HG03064 (cell line): ENCODE data around the gene SCFD2.

Experiments used
- ATAC-seq: cut with Tn5 transposase; IDR thresholded peaks from one replicate; pipeline ENCODE4 v1.9.1; 2021; ENCODE audit warnings: low read depth; ENCODE audit not compliant: unreplicated experiment

SCFD2 gene

DNA sequence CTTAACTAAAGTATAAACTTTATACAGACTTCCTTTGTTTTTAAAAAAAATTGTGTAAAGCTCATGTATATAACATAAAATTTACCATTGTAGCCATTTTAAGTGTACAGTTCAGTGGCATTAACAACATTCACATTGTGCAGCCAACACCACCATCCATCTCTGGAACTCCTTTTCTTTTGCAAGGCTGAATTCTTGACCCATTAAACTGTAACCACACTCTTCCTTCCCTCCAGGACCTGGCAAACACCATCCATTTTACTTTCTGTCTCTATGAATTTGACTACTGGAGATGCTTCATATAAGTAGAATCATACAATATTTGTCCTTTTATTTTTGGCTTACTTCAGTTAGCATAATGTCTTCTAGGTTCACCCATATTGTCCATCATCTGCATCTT is 399.1 kb downstream of the SCFD2 start:
- ATAC-seq, result no peak

DNA sequence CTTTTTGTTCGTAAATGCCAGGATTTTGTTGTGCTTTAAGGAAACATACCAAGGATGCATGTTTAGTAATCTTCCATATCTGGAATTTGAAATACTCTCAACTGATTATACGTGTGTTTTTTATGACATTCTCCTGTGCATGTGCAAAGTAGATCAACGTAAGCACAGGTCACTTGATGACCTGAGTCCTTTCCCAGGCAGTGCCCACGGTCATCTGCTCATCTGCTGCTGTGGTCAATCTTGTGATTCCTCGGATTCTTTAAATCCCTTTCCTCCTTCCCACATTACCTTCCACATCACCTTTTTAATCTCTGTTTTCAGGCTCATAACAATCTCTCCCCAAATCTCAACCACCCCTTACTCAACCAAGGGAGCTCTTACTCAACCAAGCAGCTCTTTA is 399.7 kb downstream of the SCFD2 start:
- ATAC-seq, result no peak

DNA sequence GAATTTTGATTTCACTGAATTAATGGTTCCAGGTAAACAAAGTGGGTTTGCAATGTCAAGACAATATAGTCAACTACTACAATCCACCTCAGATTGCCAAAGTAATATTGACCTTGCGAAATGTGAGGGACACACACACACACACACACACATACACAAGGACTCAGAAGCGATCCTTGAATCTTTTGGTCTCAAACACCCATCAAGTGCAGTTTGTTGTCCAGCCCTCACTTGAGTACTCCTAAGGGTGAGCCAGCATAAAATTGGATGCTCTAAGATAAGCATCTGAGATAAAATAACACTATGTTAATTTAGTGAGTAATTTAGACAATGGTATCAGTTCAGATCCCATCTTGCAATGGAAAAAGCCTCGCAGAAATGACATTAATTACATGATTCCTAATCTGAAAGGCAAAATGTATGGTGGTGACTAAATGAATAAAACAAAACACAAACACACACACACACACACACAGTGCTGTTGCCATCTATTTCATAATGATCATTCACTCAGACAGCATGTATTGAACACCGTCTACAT is 401.2 kb downstream of the SCFD2 start:
- no peak for ATAC-seq

DNA sequence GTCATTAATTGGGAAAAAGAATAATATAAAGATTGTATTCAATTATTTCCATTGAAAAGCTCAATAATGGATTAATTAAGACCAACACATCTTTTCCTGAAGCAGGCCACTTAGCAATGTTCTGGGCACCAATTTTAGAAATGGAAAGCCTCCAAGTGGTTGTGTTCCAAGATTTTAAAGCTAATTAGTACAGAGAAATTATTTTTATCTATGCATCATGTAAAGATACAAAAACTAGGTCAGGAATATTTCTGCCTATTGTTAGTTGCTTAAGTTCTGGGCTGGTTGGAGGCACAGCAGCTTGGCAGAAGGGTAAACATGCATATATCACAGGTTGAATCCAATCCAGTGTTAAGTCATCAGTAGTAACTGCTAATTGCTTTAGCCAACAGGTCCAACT is 401.9 kb downstream of the SCFD2 start:
- no peak for ATAC-seq

DNA sequence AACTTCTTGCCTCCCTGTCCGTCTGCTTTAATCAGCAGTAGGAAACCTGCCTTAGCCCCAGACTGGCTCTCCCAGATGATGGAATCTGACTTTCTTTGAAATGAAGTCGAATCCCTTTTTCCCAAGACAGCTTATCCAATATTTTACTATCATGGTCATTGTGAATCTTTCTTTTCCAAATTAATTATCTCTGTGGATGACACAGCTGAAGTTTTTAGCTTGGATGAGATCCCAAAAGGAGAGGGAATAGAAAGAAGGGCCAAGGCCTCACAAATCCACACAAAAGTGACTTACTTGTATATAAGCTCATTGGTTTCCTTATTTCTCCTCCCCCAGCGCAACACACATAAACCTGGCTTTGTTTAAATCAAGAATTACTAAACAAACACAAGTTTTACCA is 403.1 kb downstream of the SCFD2 start:
- ATAC-seq, result no peak

DNA sequence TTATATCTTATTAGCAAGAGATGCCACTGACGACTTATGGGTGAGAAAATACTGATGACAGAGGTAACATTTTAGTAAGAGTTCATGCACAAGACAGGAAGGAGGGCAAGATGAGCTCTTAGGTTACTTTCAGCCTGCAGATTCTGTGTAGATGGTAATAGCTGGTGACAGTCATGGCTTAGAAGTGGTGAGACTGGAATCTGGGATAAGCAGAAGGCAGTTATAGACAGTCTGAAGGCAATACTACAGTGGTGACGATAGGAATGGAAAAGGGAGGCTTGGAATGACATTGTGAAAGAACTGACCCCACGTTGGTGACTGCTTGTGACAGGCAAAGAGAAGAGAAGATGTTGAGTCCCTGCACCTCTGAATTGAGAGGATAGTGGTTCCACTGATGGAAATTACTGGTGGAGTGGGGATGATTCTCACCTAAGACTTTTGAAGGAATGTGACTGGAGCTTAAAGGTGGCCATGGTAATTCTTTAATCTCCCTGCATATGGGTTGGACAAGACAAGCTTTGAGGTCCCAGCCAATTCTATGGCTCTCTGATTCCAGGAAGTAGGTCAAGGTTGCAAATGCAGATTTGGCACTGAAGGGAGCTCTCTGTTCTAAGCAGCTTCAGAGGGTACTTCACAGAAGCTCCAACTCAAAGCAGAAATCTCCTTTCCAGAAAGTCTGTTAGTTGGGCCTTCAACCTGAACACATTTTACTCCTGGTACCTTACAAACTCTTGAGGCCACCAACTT is 404.0 kb downstream of the SCFD2 start:
- no peak for ATAC-seq

DNA sequence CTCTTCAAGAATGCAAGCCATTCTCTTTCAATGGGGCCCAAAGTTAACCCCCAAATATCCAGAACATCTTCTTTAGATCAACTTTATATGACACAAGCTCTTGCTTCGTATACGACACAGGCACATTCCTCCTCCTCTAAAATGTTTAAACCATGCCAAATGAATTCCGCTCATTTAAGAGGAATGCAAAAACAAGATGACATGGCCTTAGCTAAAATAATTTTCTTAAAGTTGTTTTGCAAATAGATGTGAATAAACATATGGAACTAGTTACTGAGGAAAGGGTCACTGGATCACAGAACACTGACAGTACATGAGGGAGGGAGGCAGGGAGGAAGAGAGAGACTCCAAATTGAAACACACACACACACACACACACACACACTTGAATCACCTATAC is 406.3 kb downstream of the SCFD2 start:
- ATAC-seq, result no peak

DNA sequence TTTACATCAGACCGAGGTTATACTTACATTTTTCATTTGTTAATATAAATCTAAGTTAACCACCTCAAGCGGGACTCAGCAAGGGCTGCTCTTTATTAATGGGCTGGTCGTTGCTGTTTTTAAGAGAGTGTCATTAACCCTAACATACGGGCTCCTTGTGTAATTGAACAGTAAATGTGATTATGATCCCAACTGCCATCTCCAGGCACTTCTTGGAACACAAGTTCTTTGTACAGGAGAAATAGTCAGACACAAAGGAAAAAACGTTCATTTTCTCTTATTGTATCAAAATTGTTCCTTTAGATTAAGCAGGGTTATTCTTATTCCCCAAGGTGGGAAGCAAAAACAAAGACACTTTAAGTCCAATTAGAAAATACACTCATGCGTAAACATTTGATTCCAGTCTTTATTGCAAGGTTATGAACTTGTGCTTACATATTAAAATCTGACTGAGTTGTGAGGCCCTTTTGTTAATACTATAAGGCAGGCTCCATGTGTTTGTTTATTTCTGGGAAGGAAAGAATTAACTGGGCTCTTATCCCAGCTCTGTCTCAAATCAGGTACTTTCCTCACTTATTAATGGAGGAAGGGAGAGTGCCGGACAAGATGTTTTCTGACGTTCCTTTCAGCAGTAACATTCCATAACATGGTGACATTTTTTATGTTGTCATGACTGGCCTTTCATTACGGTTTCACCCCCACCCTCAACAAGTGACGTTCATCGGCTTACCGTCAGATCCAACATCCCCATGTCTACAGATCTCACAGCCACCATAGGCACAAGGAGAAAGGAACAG is 407.8 kb downstream of the SCFD2 start:
- ATAC-seq, result no peak

DNA sequence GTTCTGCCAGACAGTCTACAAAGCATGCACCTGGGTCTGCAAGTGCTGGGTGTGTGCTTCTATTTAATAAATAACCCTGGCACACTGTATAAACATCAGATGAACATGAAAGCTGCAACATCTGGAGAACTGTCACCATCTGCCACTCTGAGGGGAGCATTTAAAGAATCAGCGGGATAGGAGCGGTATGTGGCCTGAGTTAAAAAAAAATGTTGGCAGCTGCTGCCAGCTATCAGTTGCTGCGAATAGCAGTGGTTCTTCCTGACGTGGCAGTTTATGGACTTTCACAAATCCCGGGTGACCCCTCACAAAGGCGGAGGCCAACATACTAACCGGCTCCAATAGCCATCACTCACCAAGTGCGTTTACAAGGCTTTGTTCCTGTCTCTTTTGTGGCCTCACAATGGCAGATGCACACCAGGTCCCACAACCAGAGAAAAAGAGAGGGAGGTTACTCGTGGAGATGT is 408.6 kb downstream of the SCFD2 start:
- no peak for ATAC-seq

DNA sequence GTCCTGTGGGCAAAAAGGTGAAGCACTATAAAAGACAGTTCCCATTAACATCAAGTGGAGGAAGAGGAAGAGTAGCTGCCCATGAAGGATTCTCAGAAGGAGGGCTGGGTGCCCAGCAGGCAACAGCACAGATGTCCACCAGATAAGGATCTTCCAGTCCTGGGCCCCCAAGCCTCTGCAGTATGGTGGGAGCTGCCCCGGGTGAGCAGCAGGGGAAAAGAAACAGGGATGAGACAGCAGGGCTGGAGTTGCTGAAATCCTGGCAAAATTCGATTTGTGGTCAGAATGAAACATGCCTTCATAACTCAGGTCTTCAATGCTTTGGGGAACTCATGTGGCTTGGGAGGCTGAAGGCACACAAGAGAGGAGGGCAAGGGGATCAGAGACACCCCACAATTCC is 409.2 kb downstream of the SCFD2 start:
- no peak for ATAC-seq

DNA sequence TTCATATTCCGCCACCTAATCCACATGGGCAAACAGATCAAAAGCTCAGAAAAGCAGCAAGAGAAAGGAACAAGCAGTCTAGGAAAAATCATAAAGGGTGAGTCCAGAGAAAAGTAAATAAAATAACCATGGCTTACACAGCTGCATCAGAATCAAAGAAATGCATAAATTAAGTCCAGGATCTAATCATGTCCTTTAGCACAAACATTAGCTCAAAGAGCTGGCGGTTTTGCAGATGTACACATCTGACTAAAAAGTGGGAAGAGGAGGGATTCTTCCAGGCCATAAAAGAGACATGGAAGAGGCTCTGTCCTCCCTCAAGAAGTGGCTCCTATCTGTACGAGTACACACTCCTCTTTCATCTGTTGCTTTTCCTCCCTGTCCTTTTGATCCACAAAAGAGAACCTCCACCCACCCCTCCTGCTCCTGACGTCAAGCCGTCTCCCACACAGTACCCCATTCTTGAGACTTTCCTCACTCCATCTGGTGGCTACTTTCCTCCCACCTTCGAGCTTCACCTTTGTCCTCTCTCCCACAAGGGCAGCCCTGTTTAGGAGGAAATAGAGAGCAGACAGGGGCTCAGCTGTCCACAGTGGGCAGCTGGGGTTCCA is 411.2 kb downstream of the SCFD2 start:
- no peak for ATAC-seq

DNA sequence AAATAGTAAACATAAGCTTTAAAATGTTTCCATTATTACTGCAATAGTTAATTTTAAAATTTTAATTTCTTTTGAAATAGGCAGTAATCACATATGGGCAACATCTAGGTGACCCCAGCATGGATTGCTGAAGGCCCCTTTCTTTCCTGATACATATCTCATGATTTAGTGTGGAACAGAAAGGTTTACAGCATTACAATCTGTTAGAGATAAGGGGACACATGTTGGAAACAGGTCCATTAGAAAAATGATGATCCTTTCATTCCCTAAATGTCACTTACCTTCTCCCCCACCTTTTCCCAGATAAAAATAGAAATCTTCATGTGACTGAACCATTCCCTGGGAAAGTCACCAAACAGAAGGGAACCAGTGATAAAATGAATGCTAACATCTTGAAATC is 413.3 kb downstream of the SCFD2 start:
- no peak for ATAC-seq

DNA sequence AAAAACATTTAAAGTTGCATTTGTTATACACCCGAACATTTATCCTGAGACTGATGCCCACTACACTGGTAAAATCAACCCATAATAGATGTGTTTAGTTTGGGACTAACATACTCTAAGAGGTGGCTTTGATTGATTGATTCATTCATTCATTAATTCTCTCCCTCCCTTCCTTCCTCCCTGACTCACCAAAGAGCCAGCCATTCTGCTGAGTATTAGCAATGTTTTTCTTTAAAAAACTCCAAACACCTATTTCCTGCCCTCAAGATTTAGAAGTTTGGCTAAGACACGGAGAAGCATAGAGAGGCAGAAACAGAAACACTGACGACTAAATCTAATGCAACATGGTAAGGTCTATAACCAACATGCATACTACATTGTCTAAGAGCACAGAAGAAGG is 414.8 kb downstream of the SCFD2 start:
- ATAC-seq, result no peak

DNA sequence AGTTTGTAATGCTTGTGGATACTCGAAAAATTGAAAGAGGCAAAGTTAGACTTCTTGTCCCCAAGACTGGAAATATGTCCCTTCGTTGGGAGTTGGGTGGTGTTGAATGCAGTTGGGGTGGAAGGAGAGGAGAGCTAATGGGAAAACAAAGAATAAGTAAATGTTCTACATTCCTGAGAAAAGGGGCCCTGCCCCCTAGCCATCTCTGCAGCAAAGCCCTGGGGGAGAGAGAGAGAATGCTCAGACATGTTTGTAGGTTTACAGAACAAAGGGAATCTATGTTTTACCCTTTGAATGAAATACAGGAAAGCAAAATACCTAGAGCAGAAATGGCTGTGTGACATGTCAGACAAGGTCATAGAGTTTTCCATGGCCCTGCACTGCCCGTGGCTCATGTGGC is 415.6 kb downstream of the SCFD2 start:
- ATAC-seq, result no peak

DNA sequence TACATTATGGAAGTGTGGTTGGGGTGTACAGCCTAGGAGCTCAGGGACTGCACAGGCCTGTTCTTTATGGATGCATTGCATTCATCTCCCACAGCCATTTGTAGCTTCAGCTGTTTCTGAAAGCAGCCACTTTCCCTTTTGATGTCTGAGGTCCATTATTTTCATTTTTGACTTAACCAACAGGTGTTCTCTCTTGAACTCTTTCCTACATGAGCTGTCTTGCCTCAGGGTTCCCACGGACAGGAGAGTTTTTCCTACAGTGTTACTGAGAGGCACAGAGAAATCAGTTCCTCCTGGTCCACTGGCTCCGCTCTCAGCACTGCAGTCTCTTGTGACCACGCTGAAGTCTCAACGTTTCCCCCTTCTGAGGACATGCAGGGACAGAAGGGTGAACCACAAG is 416.5 kb downstream of the SCFD2 start:
- no peak for ATAC-seq

DNA sequence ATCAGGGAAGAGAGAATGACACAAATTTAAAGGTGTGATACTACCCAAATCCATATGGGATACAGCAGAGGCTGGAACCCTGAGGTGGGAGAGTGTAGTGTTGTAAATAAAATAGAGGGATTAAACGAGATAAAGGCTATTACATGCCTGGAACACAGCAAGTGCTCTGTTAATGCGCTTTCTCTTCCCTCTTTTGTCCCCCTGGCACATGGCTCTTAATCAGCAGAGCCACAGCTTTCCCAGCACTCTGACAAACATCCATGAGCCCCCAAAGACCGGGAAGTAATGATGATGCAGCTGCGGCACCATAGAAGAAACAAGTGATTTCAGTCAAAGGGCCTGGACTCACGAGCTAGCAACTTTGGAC is 417.8 kb downstream of the SCFD2 start:
- no peak for ATAC-seq

DNA sequence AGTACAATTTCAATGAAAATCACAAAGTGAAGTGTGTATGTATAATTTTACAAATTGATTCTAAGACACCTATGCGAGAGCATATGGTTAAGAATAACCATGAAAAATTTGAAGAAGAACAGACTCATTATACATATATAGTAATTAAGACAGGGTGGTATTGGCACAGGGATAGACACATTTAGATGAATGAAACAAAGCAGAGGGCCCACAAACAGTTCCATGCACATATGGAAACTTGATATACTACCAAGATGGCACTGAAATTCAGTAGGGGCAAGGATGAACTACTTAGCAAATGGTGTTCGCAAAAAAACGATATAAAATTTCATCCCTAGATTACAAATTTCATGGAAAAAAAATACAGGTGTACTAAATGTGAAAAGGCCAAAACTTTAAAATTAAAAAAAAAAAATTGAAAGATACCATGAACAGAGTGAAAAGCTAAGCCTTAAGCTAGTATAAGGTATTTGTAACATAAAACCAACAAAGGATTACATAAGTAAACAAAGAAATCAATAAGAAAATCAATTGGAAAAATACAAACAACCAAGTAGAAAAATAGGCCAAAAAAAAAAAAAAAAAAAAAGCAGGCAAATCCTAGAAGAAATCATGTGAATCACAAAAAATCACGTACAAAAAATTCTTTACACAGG is 418.3 kb downstream of the SCFD2 start:
- no peak for ATAC-seq

DNA sequence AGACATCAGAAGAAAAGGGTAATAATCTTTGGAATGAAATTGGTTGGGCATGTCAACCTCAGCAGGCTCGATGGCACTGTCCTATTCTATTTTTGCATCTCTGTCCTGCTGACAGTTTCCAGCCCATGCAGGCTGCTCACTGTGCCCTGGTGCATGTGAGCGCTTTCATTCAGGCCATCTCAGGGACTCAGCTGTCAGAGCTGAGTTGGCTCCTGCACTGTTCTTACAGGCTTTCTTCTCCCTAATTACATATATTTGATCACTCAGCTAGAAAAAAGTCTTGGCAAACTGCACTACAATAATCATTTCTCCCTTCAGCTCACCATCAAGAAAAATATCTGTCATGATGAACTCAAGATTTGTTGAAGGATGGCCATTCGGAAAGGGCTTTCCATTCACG is 419.0 kb downstream of the SCFD2 start:
- ATAC-seq, result no peak

DNA sequence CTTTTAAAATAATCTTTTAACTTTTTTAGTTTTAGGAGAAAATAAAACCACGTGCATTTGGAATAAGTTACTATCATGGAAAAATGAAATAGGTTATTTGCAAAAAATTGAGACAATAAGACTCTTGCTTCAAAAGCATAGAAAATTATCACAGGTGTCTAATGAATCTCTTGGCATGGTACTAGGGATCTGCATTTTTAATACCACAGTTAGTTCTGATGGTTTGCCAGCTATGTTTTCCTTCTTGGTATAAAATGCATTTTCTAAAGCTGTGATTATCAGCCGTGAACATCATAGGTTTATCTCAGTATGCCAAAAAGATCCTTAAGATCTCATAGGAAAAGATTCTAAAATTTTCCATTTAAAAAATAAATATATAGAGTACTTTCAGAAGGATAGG is 419.9 kb downstream of the SCFD2 start:
- no peak for ATAC-seq

DNA sequence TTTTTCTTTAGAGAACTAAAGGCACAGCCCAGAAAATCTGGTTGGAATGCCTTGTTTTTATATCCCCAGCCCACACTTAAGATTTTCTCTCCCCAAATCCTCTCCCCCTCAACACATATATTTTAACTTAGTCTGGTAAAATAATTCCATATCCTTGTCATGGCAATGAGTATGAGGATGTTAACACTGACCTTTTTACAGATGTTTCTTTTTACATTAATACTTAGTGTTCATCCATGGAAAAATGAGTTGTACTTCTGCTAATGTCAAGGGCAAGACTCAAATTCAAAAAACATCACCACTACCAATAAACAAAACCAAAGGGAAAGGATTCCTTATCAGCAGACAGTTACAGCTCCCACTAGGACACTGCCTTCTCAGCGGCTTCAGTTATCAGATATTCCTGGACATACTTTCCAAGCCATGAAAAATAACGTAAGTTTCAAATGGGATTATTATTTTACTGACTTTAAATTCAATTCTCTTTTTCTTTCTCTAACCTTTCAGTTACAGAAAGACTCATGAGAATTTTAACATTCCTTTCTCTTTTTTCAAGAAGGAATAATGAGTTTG is 420.4 kb downstream of the SCFD2 start:
- ATAC-seq, result no peak

DNA sequence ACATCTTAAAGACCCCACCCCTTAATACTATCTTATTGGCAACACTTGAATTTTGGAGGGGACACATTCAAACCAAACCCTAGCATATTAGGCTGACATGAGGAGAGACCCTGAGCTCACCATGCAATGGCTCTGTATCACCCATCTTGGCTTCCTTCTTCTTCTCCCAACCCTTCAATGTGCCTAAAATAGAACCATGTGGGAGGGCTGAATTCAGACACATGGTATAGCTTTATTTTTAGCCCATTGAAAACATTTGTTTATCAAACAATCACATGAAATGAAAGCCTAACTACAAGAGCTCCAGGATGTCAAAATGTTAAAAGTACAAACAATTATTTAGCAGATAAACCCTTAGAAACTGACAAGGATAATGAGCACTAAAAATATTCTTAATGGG is 422.2 kb downstream of the SCFD2 start:
- ATAC-seq, result no peak
